IPS DF 19.7 (cell line): ENCODE measurements around the gene WASHC4.

ENCODE experiments used
- DNase-seq: peaks from one replicate; pipeline ENCODE4 v3.0.0-alpha.2; 2013; ENCODE audit warnings: low read depth, low spot score

The WASHC4 gene

GRCh38 chr12:105205322-105206048 is 98.0 kb downstream of the WASHC4 start:
- no peak for DNase-seq

GRCh38 chr12:105206686-105207374 is 99.3 kb downstream of the WASHC4 start:
- no peak for DNase-seq

- DNase-seq = no peak
Observed at GRCh38 chr12:105209091-105209490, 101.6 kb downstream of the WASHC4 start.

- DNase-seq = no peak
Observed at GRCh38 chr12:105212438-105212837, 104.9 kb downstream of the WASHC4 start.

- DNase-seq = no peak
Observed at GRCh38 chr12:105214148-105214547, 106.6 kb downstream of the WASHC4 start.

GRCh38 chr12:105214670-105215375 is 107.3 kb downstream of the WASHC4 start:
- DNase-seq = no peak

GRCh38 chr12:105218434-105218833 is 110.9 kb downstream of the WASHC4 start:
- DNase-seq = no peak
